ENCODE measurements around the gene PEAK1. TPM values are rescaled to one million over a fixed set of nuclear protein-coding genes. Genes with fewer than 3 reads are reported as not detected.

PEAK1 gene
- total RNA-seq, 4 donors from 2014 or later, result 37.8 to 75.3 (median 55.0) TPM

DNA sequence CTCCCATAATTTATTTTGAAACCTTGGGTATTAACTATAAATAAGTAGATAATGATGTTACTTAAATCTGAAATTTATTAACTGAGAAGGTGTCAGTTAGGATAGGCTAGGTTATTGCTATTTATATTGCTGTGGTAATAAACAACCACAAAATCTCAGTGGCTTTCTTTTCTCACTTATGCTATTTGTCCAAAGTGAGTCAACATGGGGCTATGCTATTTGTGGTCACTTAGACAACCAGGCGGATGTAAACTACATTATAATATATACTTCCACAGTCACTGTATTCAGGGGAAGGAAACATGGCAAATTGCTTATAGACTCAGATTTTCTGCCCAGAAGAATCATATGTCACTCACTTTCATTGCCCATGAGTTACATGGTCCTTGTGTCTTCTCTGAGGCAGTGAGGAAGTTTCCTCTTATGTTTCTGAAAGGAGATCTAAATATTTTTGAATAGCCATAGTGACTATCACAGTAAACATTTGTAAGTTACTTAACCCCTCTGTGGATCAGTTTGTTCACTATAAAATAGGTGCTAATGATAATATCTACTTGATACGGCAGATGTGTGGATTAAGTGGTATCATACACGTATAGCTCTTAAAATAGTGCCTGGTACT lies 20.6 kb upstream of the PEAK1 start:
- TF ChIP-seq, protein P1, sequence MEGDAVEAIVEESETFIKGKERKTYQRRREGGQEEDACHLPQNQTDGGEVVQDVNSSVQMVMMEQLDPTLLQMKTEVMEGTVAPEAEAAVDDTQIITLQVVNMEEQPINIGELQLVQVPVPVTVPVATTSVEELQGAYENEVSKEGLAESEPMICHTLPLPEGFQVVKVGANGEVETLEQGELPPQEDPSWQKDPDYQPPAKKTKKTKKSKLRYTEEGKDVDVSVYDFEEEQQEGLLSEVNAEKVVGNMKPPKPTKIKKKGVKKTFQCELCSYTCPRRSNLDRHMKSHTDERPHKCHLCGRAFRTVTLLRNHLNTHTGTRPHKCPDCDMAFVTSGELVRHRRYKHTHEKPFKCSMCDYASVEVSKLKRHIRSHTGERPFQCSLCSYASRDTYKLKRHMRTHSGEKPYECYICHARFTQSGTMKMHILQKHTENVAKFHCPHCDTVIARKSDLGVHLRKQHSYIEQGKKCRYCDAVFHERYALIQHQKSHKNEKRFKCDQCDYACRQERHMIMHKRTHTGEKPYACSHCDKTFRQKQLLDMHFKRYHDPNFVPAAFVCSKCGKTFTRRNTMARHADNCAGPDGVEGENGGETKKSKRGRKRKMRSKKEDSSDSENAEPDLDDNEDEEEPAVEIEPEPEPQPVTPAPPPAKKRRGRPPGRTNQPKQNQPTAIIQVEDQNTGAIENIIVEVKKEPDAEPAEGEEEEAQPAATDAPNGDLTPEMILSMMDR (IDR thresholded peaks at IDR 0.05), result no peak
- ATAC-seq (ENCODE audit: low FRiP score), result no peak
- no peak for DNase-seq (ENCODE audit: low spot score)

DNA sequence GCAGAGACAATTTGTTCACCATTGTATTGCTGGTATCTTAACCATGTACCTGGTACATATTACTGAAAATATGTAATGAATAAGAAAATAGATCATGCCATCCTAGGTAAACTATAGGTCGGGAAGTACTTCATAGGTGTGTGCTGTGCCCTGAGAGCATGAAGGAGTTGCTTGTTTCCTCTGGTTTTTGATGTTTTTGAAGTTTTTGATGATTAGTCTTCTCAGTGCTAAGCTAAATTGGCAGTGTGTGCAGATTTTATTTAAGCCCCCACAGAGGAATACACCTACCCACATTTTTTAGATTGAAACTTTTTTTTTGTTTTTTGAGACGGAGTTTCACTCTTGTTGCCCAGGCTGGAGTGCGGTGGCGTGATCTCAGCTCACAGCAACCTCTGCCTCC lies 17.4 kb upstream of the PEAK1 start:
- DNase-seq (ENCODE audit: low spot score), result no peak
- no peak for ATAC-seq (ENCODE audit: low FRiP score)
- TF ChIP-seq, protein P1 (IDR thresholded peaks at IDR 0.05), result no peak

DNA sequence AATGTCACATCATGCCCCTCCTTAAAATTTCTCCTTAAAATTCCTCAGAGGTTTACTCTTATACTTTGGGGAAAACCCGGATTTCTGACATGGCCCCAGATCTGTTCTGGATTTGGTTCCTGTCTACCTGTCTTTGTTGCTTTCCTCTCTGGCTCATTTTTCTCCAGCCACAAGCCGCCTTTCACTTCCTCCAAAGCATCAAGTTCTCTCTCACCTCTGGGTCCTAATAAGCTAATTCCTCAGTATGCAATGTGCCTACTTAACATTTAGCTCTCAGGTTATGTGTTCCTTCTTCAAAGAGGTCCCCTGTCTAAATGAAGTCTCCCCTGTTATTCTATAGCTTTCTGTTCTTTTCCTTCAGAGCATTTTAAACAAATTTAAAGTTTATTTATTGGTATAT lies 16.9 kb upstream of the PEAK1 start:
- ATAC-seq (ENCODE audit: low FRiP score) (no peak), DNase-seq (ENCODE audit: low spot score) (no peak)
- TF ChIP-seq, protein P1 (IDR thresholded peaks at IDR 0.05), result no peak

DNA sequence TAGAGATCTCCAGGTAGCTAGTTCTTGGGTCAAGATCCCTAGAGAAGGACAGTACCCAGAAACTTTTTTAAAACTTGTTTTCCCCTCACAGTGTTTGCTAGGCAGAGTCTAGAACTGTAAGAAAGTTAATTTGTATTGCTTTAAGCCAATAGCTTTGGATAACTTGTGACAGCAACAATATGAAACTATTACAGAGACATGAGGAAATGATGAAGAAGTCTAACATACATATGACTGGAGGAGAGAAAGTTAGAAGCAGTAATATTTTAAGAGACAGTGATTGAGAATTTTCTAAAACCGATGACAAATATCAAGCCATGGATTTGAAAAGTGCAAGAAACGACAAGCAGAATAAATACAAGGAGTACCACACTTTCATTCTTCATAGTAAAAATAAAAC lies 10.7 kb upstream of the PEAK1 start:
- no peak for ATAC-seq (ENCODE audit: low FRiP score)

DNA sequence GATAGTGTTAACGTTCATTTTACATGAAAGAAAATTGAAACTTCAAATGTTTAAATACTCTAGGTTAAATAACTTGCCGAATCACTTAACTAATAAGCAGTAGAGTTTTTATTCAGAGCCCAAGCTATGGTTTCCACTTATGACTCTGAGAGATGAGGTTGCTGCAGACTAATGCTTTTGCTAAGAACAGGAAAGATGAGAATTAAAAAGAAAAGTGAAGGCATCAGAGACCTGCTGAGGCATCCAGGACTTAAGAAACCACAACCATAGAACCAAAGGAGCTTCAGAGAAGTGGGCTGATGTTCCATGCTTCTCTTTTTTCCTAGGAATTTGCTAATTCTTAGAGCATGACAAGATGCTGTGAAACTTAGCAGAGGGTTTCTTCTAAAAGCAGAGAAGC lies 10.3 kb upstream of the PEAK1 start:
- TF ChIP-seq, protein P1 (IDR thresholded peaks at IDR 0.05), result no peak
- DNase-seq (ENCODE audit: low spot score) (no peak), ATAC-seq (ENCODE audit: low FRiP score) (no peak)

More for the DNA sequence above, 10.7 kb upstream of the PEAK1 start:
- no peak for DNase-seq (ENCODE audit: low spot score)
- TF ChIP-seq, protein P1 (IDR thresholded peaks at IDR 0.05), result no peak

DNA sequence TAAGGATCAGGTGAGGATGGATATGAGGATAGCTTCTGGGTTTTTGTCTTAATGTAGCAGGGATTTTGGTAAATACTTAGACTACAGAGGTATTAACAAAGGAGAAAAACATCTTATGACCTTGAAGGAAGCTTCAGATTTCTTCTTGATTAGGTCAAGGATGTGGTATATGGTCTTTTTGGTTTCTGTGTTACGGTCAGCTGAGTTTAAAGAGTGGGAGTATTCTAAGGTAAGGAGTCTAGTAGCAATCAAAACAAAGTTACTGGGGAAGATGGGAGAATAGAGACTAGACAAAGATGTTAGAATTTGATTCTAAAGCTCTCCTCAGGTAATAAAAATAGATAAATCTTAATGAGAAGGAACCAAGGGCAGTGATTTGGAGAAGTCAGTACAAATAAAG lies 7.0 kb upstream of the PEAK1 start:
- DNase-seq (ENCODE audit: low spot score), result no peak
- TF ChIP-seq, protein P1 (IDR thresholded peaks at IDR 0.05), result no peak
- ATAC-seq (ENCODE audit: low FRiP score), result no peak

DNA sequence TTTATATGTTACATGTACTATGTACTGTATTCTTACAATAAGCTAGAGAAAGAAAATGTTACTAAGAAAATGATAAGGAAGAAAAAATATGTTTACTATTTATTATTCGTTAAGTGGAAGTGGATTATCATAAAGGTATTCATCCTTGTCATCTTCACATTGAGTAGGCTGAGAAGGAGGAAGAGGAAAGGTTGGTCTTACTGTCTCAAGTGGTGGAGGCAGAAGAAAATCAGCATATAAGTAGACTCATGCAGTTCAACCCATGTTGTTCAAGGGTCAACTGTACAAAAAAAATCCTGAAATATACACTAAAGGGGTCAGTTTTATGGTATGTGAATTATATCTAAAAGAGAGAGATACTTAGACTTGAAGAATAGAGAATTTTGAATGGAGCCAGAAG lies 6.5 kb upstream of the PEAK1 start:
- TF ChIP-seq, protein P1 (IDR thresholded peaks at IDR 0.05), result no peak
- ATAC-seq (ENCODE audit: low FRiP score) (no peak), DNase-seq (ENCODE audit: low spot score) (no peak)

Data from omental fat pad (tissue), 4 donors.